Activated CD4-positive, alpha-beta T cell treated with anti-CD3 and anti-CD28 coated beads, Interleukin-2, amount 10 ng/mL, durations not matched to agents 24 days and 14 days (primary cell): ENCODE results near the gene MED23. TPM values are rescaled to one million over a fixed set of nuclear protein-coding genes. Genes with fewer than 3 reads are reported as not detected.

Experiments
- DNase-seq: peaks from one replicate; pipeline ENCODE4 v3.0.0; 2022
- H3K27ac Mint-ChIP-seq: one replicate; pipeline ENCODE4 v1.8.0; 2022; ENCODE audit warnings: mild to moderate bottlenecking, mixed read lengths
- H3K27me3 Mint-ChIP-seq: one replicate; pipeline ENCODE4 v1.8.0; 2022; ENCODE audit warnings: mixed read lengths
- H3K36me3 Mint-ChIP-seq: one replicate; pipeline ENCODE4 v1.8.0; 2022; ENCODE audit warnings: low read depth, mild to moderate bottlenecking, mixed read lengths
- H3K4me1 Mint-ChIP-seq: one replicate; pipeline ENCODE4 v1.8.0; 2021; ENCODE audit warnings: mixed read lengths
- H3K4me3 Mint-ChIP-seq: one replicate; pipeline ENCODE4 v1.8.0; 2022; ENCODE audit warnings: mild to moderate bottlenecking, moderate library complexity, mixed read lengths
- H3K9me3 Mint-ChIP-seq: one replicate; pipeline ENCODE4 v1.8.0; 2021; ENCODE audit warnings: mixed read lengths
- intact Hi-C: fragments of 100-400 bp; cut with micrococcal nuclease; formaldehyde crosslinking; loops from one replicate; pipeline ENCODE4 v1.15.1; 2023
- total RNA-seq: library from RNA; stranded (reverse); gene quantifications from 2 replicates; pipeline ENCODE4 v1.2.3, GENCODE V29; 2022

MED23 gene, protein sequence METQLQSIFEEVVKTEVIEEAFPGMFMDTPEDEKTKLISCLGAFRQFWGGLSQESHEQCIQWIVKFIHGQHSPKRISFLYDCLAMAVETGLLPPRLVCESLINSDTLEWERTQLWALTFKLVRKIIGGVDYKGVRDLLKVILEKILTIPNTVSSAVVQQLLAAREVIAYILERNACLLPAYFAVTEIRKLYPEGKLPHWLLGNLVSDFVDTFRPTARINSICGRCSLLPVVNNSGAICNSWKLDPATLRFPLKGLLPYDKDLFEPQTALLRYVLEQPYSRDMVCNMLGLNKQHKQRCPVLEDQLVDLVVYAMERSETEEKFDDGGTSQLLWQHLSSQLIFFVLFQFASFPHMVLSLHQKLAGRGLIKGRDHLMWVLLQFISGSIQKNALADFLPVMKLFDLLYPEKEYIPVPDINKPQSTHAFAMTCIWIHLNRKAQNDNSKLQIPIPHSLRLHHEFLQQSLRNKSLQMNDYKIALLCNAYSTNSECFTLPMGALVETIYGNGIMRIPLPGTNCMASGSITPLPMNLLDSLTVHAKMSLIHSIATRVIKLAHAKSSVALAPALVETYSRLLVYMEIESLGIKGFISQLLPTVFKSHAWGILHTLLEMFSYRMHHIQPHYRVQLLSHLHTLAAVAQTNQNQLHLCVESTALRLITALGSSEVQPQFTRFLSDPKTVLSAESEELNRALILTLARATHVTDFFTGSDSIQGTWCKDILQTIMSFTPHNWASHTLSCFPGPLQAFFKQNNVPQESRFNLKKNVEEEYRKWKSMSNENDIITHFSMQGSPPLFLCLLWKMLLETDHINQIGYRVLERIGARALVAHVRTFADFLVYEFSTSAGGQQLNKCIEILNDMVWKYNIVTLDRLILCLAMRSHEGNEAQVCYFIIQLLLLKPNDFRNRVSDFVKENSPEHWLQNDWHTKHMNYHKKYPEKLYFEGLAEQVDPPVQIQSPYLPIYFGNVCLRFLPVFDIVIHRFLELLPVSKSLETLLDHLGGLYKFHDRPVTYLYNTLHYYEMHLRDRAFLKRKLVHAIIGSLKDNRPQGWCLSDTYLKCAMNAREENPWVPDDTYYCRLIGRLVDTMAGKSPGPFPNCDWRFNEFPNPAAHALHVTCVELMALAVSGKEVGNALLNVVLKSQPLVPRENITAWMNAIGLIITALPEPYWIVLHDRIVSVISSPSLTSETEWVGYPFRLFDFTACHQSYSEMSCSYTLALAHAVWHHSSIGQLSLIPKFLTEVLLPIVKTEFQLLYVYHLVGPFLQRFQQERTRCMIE (N-terminal part only)
- 29.2 and 30.2 TPM in 2 replicates for total RNA-seq

DNA sequence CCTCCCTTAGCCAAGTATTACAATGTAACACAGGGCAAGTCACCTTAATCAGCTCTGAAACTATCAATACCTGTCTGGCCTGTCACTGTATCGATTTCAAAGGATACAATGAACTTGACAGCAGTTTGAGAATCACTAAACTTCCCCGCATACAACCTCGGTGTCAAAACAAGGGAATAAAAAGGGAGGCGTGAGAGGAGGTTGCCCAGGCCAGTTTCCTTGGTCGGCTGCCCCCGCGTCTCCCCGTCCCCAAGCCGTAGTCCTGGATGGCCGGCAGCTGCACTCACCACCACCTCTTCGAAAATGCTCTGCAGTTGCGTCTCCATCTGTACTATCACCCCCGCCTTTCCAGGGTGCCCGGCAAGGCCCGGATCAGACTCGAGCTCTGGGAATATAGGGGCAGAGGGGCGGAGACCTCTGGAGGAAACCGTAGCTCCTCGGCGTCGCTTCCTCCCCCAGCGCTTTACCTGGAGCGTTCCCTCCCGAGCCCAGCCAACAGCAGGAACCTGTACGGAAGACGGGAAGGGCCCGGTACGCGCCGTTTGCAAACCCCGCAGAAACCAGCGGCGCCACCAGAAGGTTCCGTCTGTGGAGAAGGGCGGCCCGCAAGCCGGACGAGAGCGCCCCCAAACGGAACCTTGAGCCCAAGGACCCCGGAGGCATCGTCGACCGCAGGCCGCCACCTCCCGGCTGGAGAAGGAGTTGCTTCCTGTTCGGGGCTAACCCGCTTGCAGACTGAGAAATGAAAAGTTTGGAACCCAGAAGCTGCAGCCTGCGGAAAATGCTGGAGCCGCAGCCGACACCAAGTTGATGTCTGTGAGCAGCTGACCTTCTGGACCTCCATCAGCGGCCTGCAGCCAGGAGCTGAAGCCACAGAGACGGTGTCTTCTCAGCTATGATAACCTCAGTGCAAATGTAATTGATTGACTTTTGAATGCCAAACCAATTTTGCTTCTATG is at the start of gene MED23:
MED23 (minus strand) TSS at position 519 of the 959 bp plus-strand sequence; CDS start at position 326, 193 bp downstream.
- no peaks in the 10 kb centered on the region for H3K27me3 Mint-ChIP-seq
- H3K27ac Mint-ChIP-seq = peak within 1 kb of the TSS; percentile 92
- intact Hi-C loops = loop anchor here (1.0 to 5.0 kb wide), 7 partner anchors 36 to 1184 kb away; partner anchors contain the start of genes EPB41L2 and RPS12

GRCh38 chr6:131673184-131673583 is 45.1 kb upstream of the MED23 start:
- H3K4me1 Mint-ChIP-seq = no peaks in the 10 kb centered on the region
- H3K27ac Mint-ChIP-seq = no peak overlapping the region
- H3K4me3 Mint-ChIP-seq = no peak overlapping the region
- H3K36me3 Mint-ChIP-seq = no peaks in the 10 kb centered on the region
- intact Hi-C loops = no loop called here
- no peak for DNase-seq
- no peaks in the 10 kb centered on the region for H3K9me3 Mint-ChIP-seq
- peaks cover 4% of the 10 kb centered on the region for H3K27me3 Mint-ChIP-seq

More for the DNA sequence above, at the start of gene MED23:
- no peaks in the 10 kb centered on the region for H3K9me3 Mint-ChIP-seq
- peaks cover 19% of the 10 kb centered on the region for H3K36me3 Mint-ChIP-seq
- peak within 1 kb of the TSS; percentile 97 for H3K4me3 Mint-ChIP-seq
- peaks cover 22% of the 10 kb centered on the region for H3K4me1 Mint-ChIP-seq
- peak; percentile 99 for DNase-seq

- intact Hi-C loops = no loop called here
- Mint-ChIP-seq H3K27me3 (peaks cover 5% of the 10 kb centered on the region), H3K27ac (no peak overlapping the region), H3K4me1 (no peaks in the 10 kb centered on the region), H3K4me3 (no peak overlapping the region), H3K36me3 (no peaks in the 10 kb centered on the region), H3K9me3 (no peaks in the 10 kb centered on the region)
- no peak for DNase-seq
These were observed 41.8 kb upstream of the MED23 start for GRCh38 chr6:131669891-131670290.

DNA sequence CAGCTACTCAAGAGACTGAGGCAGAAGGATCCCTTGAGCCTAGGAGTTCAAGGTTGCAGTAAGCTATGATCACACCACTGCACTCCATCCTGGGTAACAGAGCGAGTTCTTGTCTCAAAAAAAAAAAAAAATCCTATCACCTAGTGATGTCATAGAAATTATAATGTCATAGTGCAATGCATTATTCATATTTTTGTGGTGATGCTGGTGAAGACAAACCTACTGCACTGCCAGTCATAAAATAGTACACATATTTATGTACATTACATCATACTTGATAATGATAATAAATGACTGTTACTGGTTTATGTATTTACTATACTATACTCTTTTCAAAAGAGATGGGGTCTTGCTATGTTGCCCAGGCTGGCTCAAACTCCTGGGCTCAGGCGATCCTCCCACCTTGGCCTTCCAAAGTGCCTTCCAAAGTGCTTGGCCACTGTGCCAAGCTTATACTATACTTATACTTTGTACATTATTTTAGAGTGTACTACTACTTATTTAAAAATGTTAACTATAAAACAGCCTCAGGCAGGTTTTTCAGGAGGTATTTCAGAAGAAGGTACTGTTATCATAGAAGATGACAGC is 35.6 kb upstream of the MED23 start:
- no peaks in the 10 kb centered on the region for H3K4me1 Mint-ChIP-seq
- intact Hi-C loops = no loop called here
- DNase-seq = no peak
- H3K9me3 Mint-ChIP-seq = peaks cover 3% of the 10 kb centered on the region
- H3K36me3 Mint-ChIP-seq = no peaks in the 10 kb centered on the region
- H3K27me3 Mint-ChIP-seq = peaks cover 2% of the 10 kb centered on the region
- no peak overlapping the region for H3K27ac Mint-ChIP-seq
- H3K4me3 Mint-ChIP-seq = no peak overlapping the region

DNA sequence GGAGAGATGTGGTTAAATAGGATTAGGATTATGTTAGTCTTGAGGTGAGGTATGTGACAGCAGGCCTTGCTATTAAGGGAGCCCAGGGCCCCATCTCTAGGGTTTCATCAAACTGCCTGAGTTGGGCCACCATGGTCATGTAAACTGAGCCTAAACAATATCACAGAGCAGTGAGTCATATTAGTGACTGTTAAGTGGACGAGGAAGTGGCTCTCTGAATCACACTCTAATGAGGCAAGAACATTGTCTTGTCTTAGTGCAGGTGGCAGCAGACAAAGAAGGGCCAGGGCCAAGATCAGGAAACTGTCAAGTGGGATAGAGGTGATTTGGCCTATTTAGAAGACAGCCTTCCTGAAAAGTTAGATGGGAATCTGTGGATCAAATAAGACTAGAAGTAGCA is 32.2 kb upstream of the MED23 start:
- H3K27ac Mint-ChIP-seq = no peak overlapping the region

DNA sequence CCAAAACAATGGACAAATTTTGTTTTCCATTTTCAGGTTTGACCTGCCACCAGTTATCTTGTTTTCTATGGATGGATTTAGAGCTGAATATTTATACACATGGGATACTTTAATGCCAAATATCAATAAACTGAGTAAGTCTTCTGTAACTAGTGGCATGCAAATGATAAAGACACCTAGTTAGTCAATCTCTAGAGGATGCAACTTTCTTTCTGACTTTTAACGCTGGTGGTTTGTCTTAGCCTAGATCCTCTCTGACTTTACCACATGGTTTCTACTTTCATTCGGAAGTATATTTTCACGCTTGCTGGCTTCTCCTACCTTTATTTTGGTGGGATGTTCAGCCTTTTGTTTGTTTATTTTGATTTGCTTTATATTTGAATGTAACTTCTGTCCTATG is 30.2 kb upstream of the MED23 start:
- DNase-seq = no peak
- Mint-ChIP-seq H3K36me3 (no peaks in the 10 kb centered on the region), H3K9me3 (peaks cover 3% of the 10 kb centered on the region), H3K4me1 (no peaks in the 10 kb centered on the region), H3K4me3 (no peak overlapping the region), H3K27me3 (no peaks in the 10 kb centered on the region), H3K27ac (no peak overlapping the region)
- intact Hi-C loops = no loop called here

More for the DNA sequence above, 32.2 kb upstream of the MED23 start:
- H3K4me3 Mint-ChIP-seq = no peak overlapping the region
- DNase-seq = no peak
- H3K27me3 Mint-ChIP-seq = peaks cover 2% of the 10 kb centered on the region
- H3K36me3 Mint-ChIP-seq = no peaks in the 10 kb centered on the region
- H3K9me3 Mint-ChIP-seq = peaks cover 3% of the 10 kb centered on the region
- H3K4me1 Mint-ChIP-seq = no peaks in the 10 kb centered on the region
- intact Hi-C loops = no loop called here

- Mint-ChIP-seq H3K4me1 (no peaks in the 10 kb centered on the region), H3K36me3 (no peaks in the 10 kb centered on the region), H3K9me3 (peaks cover 3% of the 10 kb centered on the region), H3K27me3 (no peaks in the 10 kb centered on the region), H3K4me3 (no peak overlapping the region), H3K27ac (no peak overlapping the region)
- intact Hi-C loops = no loop called here
- DNase-seq = no peak
These were observed 29.6 kb upstream of the MED23 start for GRCh38 chr6:131657630-131658111.

- no peak for DNase-seq
- Mint-ChIP-seq H3K36me3 (no peaks in the 10 kb centered on the region), H3K4me1 (no peaks in the 10 kb centered on the region), H3K27ac (no peak overlapping the region), H3K9me3 (peaks cover 3% of the 10 kb centered on the region), H3K4me3 (no peak overlapping the region), H3K27me3 (no peaks in the 10 kb centered on the region)
- intact Hi-C loops = no loop called here
These were observed 29.2 kb upstream of the MED23 start for GRCh38 chr6:131657222-131657621.

- DNase-seq = no peak
- Mint-ChIP-seq H3K4me3 (no peak overlapping the region), H3K27me3 (no peaks in the 10 kb centered on the region), H3K4me1 (no peaks in the 10 kb centered on the region), H3K36me3 (no peaks in the 10 kb centered on the region), H3K9me3 (no peaks in the 10 kb centered on the region), H3K27ac (no peak overlapping the region)
- intact Hi-C loops = no loop called here
These were observed 28.6 kb upstream of the MED23 start for GRCh38 chr6:131656667-131657066.

DNA sequence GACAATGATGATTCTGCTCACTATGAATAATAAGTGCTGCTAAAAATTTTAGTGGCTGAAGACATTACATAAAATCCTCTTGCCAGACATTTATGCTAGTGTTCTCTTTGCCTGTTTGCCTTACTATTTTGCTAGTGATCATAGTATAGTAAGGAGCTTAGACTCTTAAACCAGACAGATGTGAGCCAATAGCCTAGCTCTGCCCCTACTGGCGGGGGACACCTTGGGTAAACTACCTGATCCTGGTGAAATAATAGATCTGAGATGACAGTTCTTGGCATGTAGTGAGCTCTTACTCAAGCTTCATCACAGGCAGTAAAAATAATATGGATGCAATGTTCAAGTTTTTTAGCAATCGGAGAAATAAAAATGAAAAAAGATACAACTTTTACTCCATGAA is 27.9 kb upstream of the MED23 start:
- H3K4me1 Mint-ChIP-seq = no peaks in the 10 kb centered on the region
- DNase-seq = no peak
- no peaks in the 10 kb centered on the region for H3K9me3 Mint-ChIP-seq
- H3K27me3 Mint-ChIP-seq = no peaks in the 10 kb centered on the region
- H3K36me3 Mint-ChIP-seq = no peaks in the 10 kb centered on the region
- intact Hi-C loops = no loop called here
- H3K27ac Mint-ChIP-seq = no peak overlapping the region
- H3K4me3 Mint-ChIP-seq = no peak overlapping the region

DNA sequence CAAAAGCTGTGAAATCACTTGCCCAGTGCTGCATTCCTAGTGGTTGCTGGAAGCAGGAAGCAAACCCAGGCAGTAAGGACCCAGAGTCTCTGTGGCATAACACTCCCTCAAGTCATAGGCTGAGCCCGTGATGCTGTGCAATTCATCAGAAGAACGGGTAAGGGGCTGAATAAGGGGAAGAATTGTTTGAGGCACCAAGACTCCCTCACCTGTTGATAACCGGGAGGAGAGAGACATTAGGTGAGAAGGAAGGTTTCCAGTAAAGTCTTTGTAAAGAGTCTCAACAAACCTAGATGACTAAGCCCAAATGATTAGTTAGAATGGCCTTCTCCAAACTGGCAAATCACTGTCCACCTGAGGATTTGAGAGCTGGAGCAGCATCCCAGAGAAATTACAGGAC is 27.3 kb upstream of the MED23 start:
- Mint-ChIP-seq H3K36me3 (no peaks in the 10 kb centered on the region), H3K27me3 (no peaks in the 10 kb centered on the region), H3K4me3 (no peak overlapping the region), H3K27ac (no peak overlapping the region), H3K4me1 (no peaks in the 10 kb centered on the region), H3K9me3 (no peaks in the 10 kb centered on the region)
- intact Hi-C loops = no loop called here
- DNase-seq = no peak

- no peak for DNase-seq
- no peaks in the 10 kb centered on the region for H3K9me3 Mint-ChIP-seq
- H3K27me3 Mint-ChIP-seq = no peaks in the 10 kb centered on the region
- intact Hi-C loops = no loop called here
- no peak overlapping the region for H3K4me3 Mint-ChIP-seq
- H3K36me3 Mint-ChIP-seq = no peaks in the 10 kb centered on the region
- H3K27ac Mint-ChIP-seq = no peak overlapping the region
- peaks cover 2% of the 10 kb centered on the region for H3K4me1 Mint-ChIP-seq
These were observed 26.3 kb upstream of the MED23 start for GRCh38 chr6:131654326-131654725.
